ENCODE results near the gene FLYWCH1. TPM values are rescaled to one million over a fixed set of nuclear protein-coding genes. Genes with fewer than 3 reads are reported as not detected.

The FLYWCH1 gene
- total and polyA plus RNA-seq, 2 donors (not counting 3 experiments of a cell fraction or from before 2014, with no cell fraction given): 32.0 to 51.2 TPM

DNA sequence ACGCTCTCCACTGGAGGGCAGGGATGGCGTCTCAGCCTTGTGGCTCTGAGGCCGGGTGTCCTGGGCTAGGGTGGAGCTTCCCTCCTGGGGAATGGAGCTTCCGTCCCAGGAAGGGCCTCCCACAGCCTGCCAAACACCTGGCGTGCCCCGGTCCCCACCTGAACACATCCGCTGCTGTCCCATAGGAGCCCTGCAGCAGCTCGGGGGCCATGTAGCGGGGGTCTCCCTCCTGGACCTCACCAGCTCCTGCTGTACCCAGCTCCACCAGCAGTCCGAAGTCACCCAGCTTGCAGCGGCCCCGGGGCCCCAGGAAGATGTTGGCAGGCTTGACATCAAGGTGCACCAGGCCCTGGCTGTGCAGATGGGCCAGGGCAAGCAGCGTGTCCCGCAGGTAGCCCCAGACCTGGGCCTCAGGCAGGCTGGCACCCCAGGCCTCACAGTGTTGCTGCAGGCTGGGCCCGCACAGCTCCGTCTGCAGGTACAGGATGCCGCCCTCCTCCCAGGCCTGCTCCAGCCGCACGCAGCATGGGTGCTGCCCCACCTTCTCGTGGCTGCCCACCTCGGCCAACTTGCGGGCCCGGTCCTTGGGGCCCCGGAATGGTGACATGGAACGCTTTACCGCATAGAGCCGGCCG is 63.5 kb downstream of the FLYWCH1 start:
- dilution Hi-C loops (cut with MboI; ENCODE audit: extremely low pct_ligation_motif_present, low sequenced_read_pairs): no loop called here
- POLR2A ChIA-PET: no interaction called here

More for the DNA sequence above, 63.5 kb downstream of the FLYWCH1 start:
- Histone ChIP-seq H3K79me2 (ENCODE audit: control insufficient read depth, insufficient read depth, low read length) (peaks cover 14% of the 10 kb centered on the region), H3K4me2 (ENCODE audit: insufficient read depth, low read length) (no peak overlapping the region), H3K27ac (ENCODE audit: insufficient read depth, low read depth, low read length) (no peak overlapping the region), H2AFZ (ENCODE audit: low read depth, low read length) (no peak overlapping the region), H3K27me3 (ENCODE audit: control insufficient read depth in 2 of 2, insufficient read depth in 2 of 2, low read length in 2 of 2) (no peaks in the 10 kb centered on the region), H3K4me1 (ENCODE audit: control insufficient read depth, extremely low read depth, insufficient read depth, low read length) (peaks cover 9% of the 10 kb centered on the region), H3K36me3 (ENCODE audit: control insufficient read depth in 2 of 2, extremely low read depth in 1 of 2, insufficient read depth in 2 of 2, low read length in 2 of 2) (peaks cover 0 to 2% of the 10 kb centered on the region in 2 experiments), H3K9ac (replicated peaks; ENCODE audit: extremely low read depth, insufficient read depth, low read length) (no peak overlapping the region), H3K4me3 (replicated peaks in 1 of 3; ENCODE audit: insufficient read depth in 1 of 3, low read depth in 1 of 3, low read length in 3 of 3) (no peak overlapping the region), H4K20me1 (replicated peaks; ENCODE audit: control insufficient read depth, extremely low read depth, insufficient read depth, low read length) (no peaks in the 10 kb centered on the region), H3K9me1 (replicated peaks; ENCODE audit: control insufficient read depth, extremely low read depth, insufficient read depth, low read length) (no peaks in the 10 kb centered on the region), H3K9me3 (replicated peaks; ENCODE audit: control insufficient read depth, insufficient read depth, low read length) (no peaks in the 10 kb centered on the region)
- no TSS peak for BruUV-seq (replicated peaks)
- TF ChIP-seq MYC (IDR thresholded peaks at IDR 0.05; ENCODE audit: low read depth, low read length) (no peak), JUN (IDR thresholded peaks at IDR 0.05; ENCODE audit: borderline replicate concordance, insufficient read depth, insufficient read length, low read depth) (no peak), POLR2A (IDR thresholded peaks at IDR 0.05; ENCODE audit: low read depth, low read length) (no peak), POLR2AphosphoS5 (IDR thresholded peaks at IDR 0.05; ENCODE audit: insufficient read depth, low read depth, low read length) (no peak), FOS (IDR thresholded peaks at IDR 0.05; ENCODE audit: borderline replicate concordance, insufficient read depth, low read length) (no peak), EZH2 (IDR thresholded peaks at IDR 0.05; ENCODE audit: borderline replicate concordance, low read depth, low read length, severe bottlenecking) (no peak), GATA2 (IDR thresholded peaks at IDR 0.05; ENCODE audit: insufficient read depth, insufficient read length, low read depth, low read length) (no peak)
- TF ChIP-seq, protein P1, sequence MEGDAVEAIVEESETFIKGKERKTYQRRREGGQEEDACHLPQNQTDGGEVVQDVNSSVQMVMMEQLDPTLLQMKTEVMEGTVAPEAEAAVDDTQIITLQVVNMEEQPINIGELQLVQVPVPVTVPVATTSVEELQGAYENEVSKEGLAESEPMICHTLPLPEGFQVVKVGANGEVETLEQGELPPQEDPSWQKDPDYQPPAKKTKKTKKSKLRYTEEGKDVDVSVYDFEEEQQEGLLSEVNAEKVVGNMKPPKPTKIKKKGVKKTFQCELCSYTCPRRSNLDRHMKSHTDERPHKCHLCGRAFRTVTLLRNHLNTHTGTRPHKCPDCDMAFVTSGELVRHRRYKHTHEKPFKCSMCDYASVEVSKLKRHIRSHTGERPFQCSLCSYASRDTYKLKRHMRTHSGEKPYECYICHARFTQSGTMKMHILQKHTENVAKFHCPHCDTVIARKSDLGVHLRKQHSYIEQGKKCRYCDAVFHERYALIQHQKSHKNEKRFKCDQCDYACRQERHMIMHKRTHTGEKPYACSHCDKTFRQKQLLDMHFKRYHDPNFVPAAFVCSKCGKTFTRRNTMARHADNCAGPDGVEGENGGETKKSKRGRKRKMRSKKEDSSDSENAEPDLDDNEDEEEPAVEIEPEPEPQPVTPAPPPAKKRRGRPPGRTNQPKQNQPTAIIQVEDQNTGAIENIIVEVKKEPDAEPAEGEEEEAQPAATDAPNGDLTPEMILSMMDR (IDR thresholded peaks at IDR 0.05; ENCODE audit: extremely low read depth in 1 of 2, insufficient read depth in 1 of 2, low read depth in 1 of 2, low read length in 2 of 2): no peak
- TF ChIP-seq, protein P2, sequence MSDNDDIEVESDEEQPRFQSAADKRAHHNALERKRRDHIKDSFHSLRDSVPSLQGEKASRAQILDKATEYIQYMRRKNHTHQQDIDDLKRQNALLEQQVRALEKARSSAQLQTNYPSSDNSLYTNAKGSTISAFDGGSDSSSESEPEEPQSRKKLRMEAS (IDR thresholded peaks at IDR 0.05; ENCODE audit: insufficient read depth, insufficient read length): no peak
- FAIRE-seq: no peak
- DNase-seq (ENCODE audit: low read depth, low spot score): no peak
- CTCF ChIA-PET: no interaction called here
- intact Hi-C loops (cut with micrococcal nuclease): no loop called here

Measured in endothelial cell of umbilical vein (primary cell).